Mucosa of descending colon (tissue), 3 donors: ENCODE data around the gene GSDME. TPM values are rescaled to one million over a fixed set of nuclear protein-coding genes. Genes with fewer than 3 reads are reported as not detected.

ENCODE experiments used
- ATAC-seq: fragments of 200-7000 bp; cut with Tn5 transposase; one replicate; pipeline ENCODE4 v1.9.1; 2020; ENCODE audit warnings: mild to moderate bottlenecking, moderate library complexity
- DNase-seq, 3 donors: peaks; one replicate each; pipeline ENCODE4 v3.0.0-alpha.2; 2020
- H3K36me3 ChIP-seq: fragments of 200-600 bp; one replicate; pipeline ENCODE4 v1.8.0; 2021; ENCODE audit warnings: low read depth, mild to moderate bottlenecking
- H3K4me1 ChIP-seq: fragments of 200-600 bp; one replicate; pipeline ENCODE4 v1.8.0; 2021; ENCODE audit warnings: low read depth, mild to moderate bottlenecking
- H3K4me3 ChIP-seq: fragments of 200-600 bp; one replicate; pipeline ENCODE4 v1.8.0; 2021; ENCODE audit warnings: mild to moderate bottlenecking
- H3K9me3 ChIP-seq: fragments of 200-600 bp; one replicate; pipeline ENCODE4 v1.8.0; 2021; ENCODE audit warnings: mild to moderate bottlenecking
- intact Hi-C, 2 donors: fragments of 100-400 bp; cut with DNase I in 1 of 2; cut with micrococcal nuclease in 1 of 2; formaldehyde crosslinking; loops; one replicate each; pipeline versions ENCODE4 v1.11.0 to v1.11.1; 2022; cut with DNase I, micrococcal nuclease
- total RNA-seq, 3 donors: library from RNA; stranded (reverse); fragmentation: NEBNext Ultra II Directional in 2 of 3; extraction: Animal tissue kit (Norgen Biotek cat#: 25700) in 2 of 3; gene quantifications; one replicate each; pipeline versions ENCODE4 v1.2.1 to v1.2.4, GENCODE V29; 2021 to 2023
- TF ChIP-seq, protein P1 (sequence below): fragments of 200-600 bp; IDR thresholded peaks from one replicate; pipeline ENCODE4 v1.8.0; 2022; ENCODE audit warnings: antibody characterized with exemption, mild to moderate bottlenecking
- donor health status: DM: no; HTN: no; CAD: no; lungs with moderate emphysema.
- donor health status: DM: no; HTN: no; CAD: no.
- donor health status: DM: no; HTN: yes; CAD: no.

The GSDME gene
- total RNA-seq, 3 donors from 2014 or later = 0.96 to 6.3 (median 2.3) TPM

DNA sequence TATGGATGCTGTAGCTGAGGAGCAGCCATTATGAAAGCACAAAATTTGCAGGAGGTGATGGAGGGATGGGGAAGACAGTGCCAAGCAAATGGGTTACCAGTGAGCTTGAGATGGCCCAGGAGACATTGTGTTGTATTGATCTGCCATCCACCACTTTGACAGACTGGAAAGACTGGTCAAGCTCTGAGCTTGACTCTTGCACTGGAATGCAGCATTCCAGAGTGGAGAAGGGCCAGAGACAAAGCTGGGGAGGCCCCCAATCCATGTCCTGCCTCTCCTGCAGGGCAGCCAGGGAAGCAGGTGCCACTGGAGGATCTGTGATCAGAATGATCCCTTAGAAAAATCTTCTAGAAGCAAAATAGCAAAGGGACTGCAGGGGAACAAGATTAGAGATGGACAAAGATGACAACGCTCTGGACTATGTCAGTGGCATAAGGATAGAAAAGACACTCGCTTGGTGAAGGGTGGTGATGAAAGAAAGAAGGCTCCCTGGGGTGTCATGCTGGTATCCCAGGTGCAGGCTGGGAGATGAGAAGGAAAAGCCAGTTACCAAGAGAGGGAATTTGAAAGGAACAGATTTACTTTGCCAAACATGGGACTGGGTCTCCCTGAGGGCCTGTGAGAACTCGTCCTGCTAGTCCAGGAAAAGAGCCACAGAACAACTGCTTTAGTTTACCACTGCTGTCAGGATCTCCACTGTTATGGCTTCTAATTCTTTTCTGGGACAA is 5.0 kb downstream of the GSDME start:
- no peak overlapping the region for H3K4me3 ChIP-seq
- no peaks in the 10 kb centered on the region for H3K36me3 ChIP-seq
- H3K4me1 ChIP-seq = no peaks in the 10 kb centered on the region
- intact Hi-C loops = no loop called here
- TF ChIP-seq, protein P1, sequence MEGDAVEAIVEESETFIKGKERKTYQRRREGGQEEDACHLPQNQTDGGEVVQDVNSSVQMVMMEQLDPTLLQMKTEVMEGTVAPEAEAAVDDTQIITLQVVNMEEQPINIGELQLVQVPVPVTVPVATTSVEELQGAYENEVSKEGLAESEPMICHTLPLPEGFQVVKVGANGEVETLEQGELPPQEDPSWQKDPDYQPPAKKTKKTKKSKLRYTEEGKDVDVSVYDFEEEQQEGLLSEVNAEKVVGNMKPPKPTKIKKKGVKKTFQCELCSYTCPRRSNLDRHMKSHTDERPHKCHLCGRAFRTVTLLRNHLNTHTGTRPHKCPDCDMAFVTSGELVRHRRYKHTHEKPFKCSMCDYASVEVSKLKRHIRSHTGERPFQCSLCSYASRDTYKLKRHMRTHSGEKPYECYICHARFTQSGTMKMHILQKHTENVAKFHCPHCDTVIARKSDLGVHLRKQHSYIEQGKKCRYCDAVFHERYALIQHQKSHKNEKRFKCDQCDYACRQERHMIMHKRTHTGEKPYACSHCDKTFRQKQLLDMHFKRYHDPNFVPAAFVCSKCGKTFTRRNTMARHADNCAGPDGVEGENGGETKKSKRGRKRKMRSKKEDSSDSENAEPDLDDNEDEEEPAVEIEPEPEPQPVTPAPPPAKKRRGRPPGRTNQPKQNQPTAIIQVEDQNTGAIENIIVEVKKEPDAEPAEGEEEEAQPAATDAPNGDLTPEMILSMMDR = no peak
- DNase-seq (no peak), ATAC-seq (no peak)
- no peaks in the 10 kb centered on the region for H3K9me3 ChIP-seq

DNA sequence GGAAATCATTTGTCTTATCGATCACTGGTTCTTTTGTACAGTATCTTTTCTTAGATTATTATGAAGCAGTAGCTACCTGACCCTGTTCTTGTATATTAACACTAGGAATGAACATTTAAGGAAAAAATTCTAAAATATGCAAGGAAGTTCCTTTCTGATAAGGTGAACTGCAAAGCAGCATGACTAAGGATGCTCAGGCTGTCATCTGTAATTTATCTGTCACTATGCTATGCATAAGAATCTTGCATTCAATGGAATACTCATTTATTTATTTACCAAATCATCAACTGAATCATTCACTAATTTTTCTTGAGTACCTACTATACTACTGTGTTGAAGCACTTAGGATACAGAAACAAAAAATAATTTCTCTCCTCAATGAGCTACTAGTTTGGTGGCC is 5.8 kb downstream of the GSDME start:
- Histone ChIP-seq H3K36me3 (no peaks in the 10 kb centered on the region), H3K9me3 (no peaks in the 10 kb centered on the region), H3K4me3 (no peak overlapping the region), H3K4me1 (no peaks in the 10 kb centered on the region)
- intact Hi-C loops = no loop called here
- TF ChIP-seq, protein P1 = no peak
- DNase-seq (no peak), ATAC-seq (no peak)

DNA sequence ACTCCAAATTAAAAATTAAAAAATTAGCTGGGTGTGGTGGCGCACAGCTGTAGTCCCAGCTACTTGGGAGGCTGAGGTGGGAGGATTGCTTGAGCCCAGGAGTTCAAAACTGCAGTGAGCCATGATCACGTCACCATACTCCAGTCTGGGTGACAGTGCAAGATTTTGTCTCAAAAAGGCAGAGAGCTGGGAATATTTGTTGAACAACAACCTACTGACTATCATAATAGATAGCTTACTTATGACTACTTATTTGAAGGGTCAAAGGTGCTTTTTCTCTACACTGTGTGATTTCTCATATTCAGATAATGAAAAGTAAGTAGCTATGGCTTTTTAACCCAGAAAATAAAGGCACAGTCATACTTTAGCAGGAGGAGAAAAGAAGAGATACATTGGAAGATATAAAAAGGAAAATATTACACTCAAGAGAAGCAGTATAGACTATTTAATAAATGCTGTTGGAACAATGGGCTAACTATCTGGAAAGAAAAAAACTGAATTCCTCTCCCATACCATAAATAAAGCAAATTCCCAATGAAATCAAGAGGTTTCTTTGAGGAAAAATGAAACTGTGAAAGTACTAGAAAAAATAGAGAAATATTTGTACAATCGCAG is 6.7 kb downstream of the GSDME start:
- H3K4me1 ChIP-seq = no peaks in the 10 kb centered on the region
- no peaks in the 10 kb centered on the region for H3K9me3 ChIP-seq
- DNase-seq (no peak), ATAC-seq (no peak)
- H3K36me3 ChIP-seq = no peaks in the 10 kb centered on the region
- TF ChIP-seq, protein P1 = no peak
- no peak overlapping the region for H3K4me3 ChIP-seq
- intact Hi-C loops = no loop called here

DNA sequence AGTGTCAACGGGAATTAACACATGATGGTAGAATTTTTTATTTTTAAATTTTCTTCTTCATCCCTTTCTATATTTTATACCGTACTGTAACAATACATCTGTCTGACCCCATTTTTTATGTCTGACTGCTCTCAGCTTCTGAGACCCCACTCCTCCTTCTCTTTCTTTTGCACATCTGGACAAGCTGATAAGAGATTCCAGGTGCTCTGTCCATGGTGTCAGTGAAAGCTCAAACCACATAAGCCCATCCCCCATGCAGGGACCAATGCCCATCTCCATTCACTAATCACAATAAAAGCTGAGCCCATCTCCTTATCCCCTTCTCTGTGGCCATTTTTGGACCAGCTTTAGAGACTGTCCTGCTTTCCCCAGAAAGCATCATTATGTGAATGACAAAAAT is 8.7 kb downstream of the GSDME start:
- Histone ChIP-seq H3K36me3 (no peaks in the 10 kb centered on the region), H3K4me1 (no peaks in the 10 kb centered on the region), H3K9me3 (no peaks in the 10 kb centered on the region), H3K4me3 (no peak overlapping the region)
- TF ChIP-seq, protein P1 = no peak
- intact Hi-C loops = no loop called here
- DNase-seq (no peak), ATAC-seq (no peak)

DNA sequence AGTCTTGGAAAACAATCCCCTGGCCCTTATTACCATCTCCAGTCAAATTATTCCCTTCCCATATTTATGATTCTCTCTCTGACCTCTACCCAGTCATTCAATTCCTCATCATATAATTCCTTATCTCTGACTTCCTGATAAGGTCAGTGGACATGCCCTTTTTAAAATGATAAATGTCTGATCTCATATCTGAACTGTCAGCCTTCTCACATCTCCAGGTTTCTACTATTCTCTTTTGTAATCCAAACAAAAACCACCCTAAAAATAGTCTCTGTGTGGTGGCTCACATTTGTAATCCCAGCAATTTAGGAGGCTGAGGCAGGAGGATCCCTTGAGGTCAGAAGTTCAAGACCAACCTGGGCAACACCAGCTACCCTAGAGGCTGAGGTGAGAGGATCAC is 11.9 kb downstream of the GSDME start:
- Histone ChIP-seq H3K36me3 (no peaks in the 10 kb centered on the region), H3K4me1 (no peaks in the 10 kb centered on the region), H3K9me3 (no peaks in the 10 kb centered on the region), H3K4me3 (no peak overlapping the region)
- ATAC-seq (no peak), DNase-seq (no peak)
- TF ChIP-seq, protein P1 = no peak
- intact Hi-C loops = no loop called here
